IPS DF 6.9 (cell line): ENCODE measurements around the gene ANKRD36.
A peak's percentile ranks its signal among the peaks of the same experiment; 100 is the strongest.
"Not testable (repeated sequence)": the region's sequence is repeated elsewhere in the genome, so short reads cannot be mapped to it uniquely, and the experiment has no call there.

Experiments
- DNase-seq: peaks from one replicate; pipeline ENCODE4 v3.0.0-alpha.2; 2013; ENCODE audit warnings: low read depth, low spot score
- H3K27ac ChIP-seq: one replicate; pipeline ENCODE4 v1.5.1; 2013; ENCODE audit warnings: low read length, control low read depth
- H3K27me3 ChIP-seq: 2 replicates; pipeline ENCODE4 v1.6.1; 2013; ENCODE audit warnings: mild to moderate bottlenecking, low read length; ENCODE audit not compliant: control insufficient read depth, insufficient read depth
- H3K36me3 ChIP-seq: 2 replicates; pipeline ENCODE4 v1.6.1; 2013; ENCODE audit warnings: low read length; ENCODE audit not compliant: control insufficient read depth, insufficient read depth
- H3K4me1 ChIP-seq: 2 replicates; pipeline ENCODE4 v1.6.1; 2013; ENCODE audit warnings: low read length; ENCODE audit not compliant: control insufficient read depth, insufficient read depth
- H3K4me3 ChIP-seq: 2 replicates; pipeline ENCODE4 v1.5.1; 2013; ENCODE audit warnings: mild to moderate bottlenecking, low read length
- H3K9me3 ChIP-seq: 2 replicates; pipeline ENCODE4 v1.6.1; 2013; ENCODE audit warnings: low read length, inconsistent platforms; ENCODE audit not compliant: control insufficient read depth, insufficient read depth
- whole genome bisulfite sequencing: extraction: QIAGEN DNeasy Blood & Tissue Kit; methylation state at CpG from one replicate; pipeline ENCODE4 v1.1.7; 2013; ENCODE audit warnings: mixed read lengths, missing lambda C conversion rate; ENCODE audit not compliant: insufficient read length, insufficient coverage; 5-methylcytosine and 5-hydroxymethylcytosine counted together

The ANKRD36 gene

GRCh38 chr2:97113050-97113881, at the start of gene ANKRD36:
ANKRD36 (plus strand) TSS chr2:97113153; CDS start chr2:97113740, 587 bp downstream.
- not testable (repeated sequence) for H3K36me3 ChIP-seq, H3K27ac ChIP-seq, H3K27me3 ChIP-seq, H3K4me1 ChIP-seq, H3K9me3 ChIP-seq, DNase-seq
- WGBS, result no CpG with 5 or more reads among the region's 74 CpGs
- peak within 1 kb of the TSS; percentile 81; the same call in 1 of the 2 replicates for H3K4me3 ChIP-seq

DNA sequence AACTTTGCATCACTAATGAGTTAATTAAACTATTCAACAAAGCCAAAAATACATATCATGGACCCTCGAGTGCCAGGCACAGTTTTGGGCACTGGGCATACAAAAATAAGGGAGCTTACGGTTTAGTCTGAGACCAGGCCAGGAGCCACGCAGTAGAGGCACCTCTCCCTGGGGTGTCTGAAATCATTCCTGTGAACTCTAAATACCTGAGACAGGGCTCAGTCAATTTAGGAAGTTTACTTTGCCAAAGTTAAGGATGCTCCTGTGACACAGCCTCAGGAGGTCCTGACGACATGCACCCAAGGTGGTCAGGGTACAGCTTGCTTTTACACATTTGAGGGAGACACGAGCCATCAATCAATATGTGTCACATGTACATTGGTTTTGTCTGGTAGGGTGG, 46.9 kb upstream of the ANKRD36 start:
- WGBS, result no CpG with 5 or more reads among the region's 5 CpGs
- H3K27me3 ChIP-seq, H3K36me3 ChIP-seq, H3K9me3 ChIP-seq, H3K4me1 ChIP-seq, H3K4me3 ChIP-seq, H3K27ac ChIP-seq, DNase-seq: not testable (repeated sequence)

GRCh38 chr2:97067279-97068004, 45.5 kb upstream of the ANKRD36 start:
- Histone ChIP-seq H3K27me3 (no peaks in the 10 kb centered on the region), H3K4me3 (no peak overlapping the region), H3K27ac (no peak overlapping the region), H3K4me1 (no peaks in the 10 kb centered on the region; the same call in 1 of the 2 replicates), H3K36me3 (no peaks in the 10 kb centered on the region), H3K9me3 (no peaks in the 10 kb centered on the region)
- no peak for DNase-seq
- no CpG with 5 or more reads among the region's 5 CpGs for WGBS

GRCh38 chr2:97068074-97068473, 44.9 kb upstream of the ANKRD36 start:
- Histone ChIP-seq H3K4me3 (no peak overlapping the region), H3K4me1 (no peaks in the 10 kb centered on the region; the same call in 1 of the 2 replicates), H3K9me3 (no peaks in the 10 kb centered on the region), H3K27me3 (no peaks in the 10 kb centered on the region), H3K36me3 (no peaks in the 10 kb centered on the region), H3K27ac (no peak overlapping the region)
- DNase-seq, result no peak
- WGBS, result no CpG with 5 or more reads among the region's 1 CpG

DNA sequence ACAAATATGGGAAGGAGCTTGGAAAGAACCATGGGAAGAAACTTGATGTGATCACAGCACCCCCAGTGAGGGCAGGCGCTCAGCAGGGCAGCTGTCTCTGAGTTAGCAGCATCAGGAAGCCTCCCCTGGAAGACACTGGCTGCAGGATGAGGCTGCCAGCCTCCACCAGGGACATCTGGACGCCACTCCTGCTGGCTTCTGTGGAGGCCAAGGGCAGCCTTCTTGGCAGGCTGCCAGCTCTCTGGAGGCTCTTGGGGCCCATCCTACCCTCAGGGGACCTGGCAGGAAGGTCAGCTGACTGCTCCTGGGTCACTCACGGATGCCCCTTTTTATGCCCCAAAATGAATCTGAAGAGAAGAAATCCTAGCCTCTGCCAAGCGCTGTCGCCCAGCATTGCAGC, 44.2 kb upstream of the ANKRD36 start:
- not testable (repeated sequence) for H3K4me3 ChIP-seq, DNase-seq, H3K9me3 ChIP-seq, H3K4me1 ChIP-seq, H3K27me3 ChIP-seq, H3K36me3 ChIP-seq, H3K27ac ChIP-seq
- WGBS, result no CpG with 5 or more reads among the region's 5 CpGs

- no CpG with 5 or more reads among the region's 3 CpGs for WGBS
- not testable (repeated sequence) for DNase-seq
Measured at GRCh38 chr2:97070915-97071314, 42.0 kb upstream of the ANKRD36 start.

DNA sequence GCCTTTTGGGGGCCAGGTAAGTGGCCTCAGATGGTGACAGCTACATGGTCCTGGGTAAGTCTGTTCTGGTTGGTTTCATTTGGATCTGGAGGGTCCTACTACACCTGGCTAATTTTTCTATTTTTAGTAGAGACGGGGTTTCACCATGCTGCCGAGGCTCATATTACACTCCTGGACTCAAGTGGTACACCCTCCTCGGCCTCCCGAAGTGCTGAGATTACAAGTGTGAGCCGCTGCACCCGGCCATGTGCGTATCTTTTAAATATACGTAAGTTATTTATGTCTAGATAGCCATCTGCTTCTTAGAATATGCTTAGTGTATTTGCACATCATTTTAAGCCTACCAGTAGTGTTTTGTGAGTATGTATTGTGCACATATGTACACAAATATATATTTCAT, 35.7 kb upstream of the ANKRD36 start:
- not testable (repeated sequence) for H3K27me3 ChIP-seq, H3K36me3 ChIP-seq, H3K4me1 ChIP-seq, DNase-seq, H3K9me3 ChIP-seq, H3K4me3 ChIP-seq, H3K27ac ChIP-seq
- no CpG with 5 or more reads among the region's 8 CpGs for WGBS

More at GRCh38 chr2:97070915-97071314, 42.0 kb upstream of the ANKRD36 start:
- not testable (repeated sequence) for H3K27ac ChIP-seq, H3K36me3 ChIP-seq, H3K27me3 ChIP-seq, H3K4me3 ChIP-seq, H3K4me1 ChIP-seq, H3K9me3 ChIP-seq

DNA sequence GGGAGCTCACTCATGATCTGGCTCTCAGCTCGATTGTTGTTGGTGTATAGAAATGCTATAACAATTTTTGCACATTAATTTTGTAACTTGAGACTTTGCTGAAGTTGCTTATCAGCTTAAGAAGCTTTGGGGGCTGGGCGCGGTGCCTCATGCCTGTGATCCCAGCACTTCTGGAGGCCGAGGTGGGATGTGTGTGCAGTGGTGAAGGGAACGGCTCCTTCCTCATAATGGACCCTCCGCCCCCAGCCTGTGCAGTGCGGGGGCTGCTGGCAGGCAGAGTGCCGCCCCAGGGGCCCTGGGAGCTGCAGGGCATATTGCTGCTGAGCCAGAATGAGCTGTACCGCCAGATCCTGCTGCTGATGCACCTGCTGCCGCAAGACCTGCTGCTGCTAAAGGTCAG, 32.1 kb upstream of the ANKRD36 start:
- not testable (repeated sequence) for H3K27me3 ChIP-seq, DNase-seq, H3K9me3 ChIP-seq, H3K36me3 ChIP-seq, H3K4me1 ChIP-seq, H3K4me3 ChIP-seq, H3K27ac ChIP-seq
- WGBS, result no CpG with 5 or more reads among the region's 10 CpGs

- H3K9me3 ChIP-seq, H3K27me3 ChIP-seq: not testable (repeated sequence)
- no CpG with 5 or more reads among the region's 9 CpGs for WGBS
Measured at GRCh38 chr2:97082206-97082605, 30.7 kb upstream of the ANKRD36 start.

DNA sequence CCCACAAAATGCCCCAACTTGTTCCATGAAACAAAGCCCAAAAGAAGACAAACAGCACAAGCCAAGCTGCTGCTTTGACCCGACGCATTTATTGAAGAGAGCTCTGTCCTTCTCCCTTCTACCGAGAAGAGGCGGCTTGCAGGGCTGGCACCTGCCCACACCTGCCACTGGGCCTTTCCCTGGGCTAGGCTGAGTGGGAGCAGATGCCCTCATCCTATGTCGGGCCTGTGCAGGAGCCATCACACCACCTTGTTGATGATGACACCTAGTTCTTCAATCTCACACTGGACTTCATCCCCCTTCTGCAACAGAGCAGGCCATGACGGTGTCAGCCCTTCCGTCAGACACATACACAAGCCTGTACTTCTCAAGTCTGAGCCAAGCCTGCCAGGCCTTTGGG, 29.4 kb upstream of the ANKRD36 start:
- not testable (repeated sequence) for H3K9me3 ChIP-seq, H3K27ac ChIP-seq, H3K4me3 ChIP-seq, H3K4me1 ChIP-seq, H3K27me3 ChIP-seq, H3K36me3 ChIP-seq, DNase-seq
- WGBS, result no CpG with 5 or more reads among the region's 7 CpGs

More at GRCh38 chr2:97082206-97082605, 30.7 kb upstream of the ANKRD36 start:
- not testable (repeated sequence) for H3K27ac ChIP-seq, DNase-seq, H3K4me3 ChIP-seq, H3K4me1 ChIP-seq, H3K36me3 ChIP-seq
